HG03378 (cell line): ENCODE results near the gene BCO2.
"Not testable (repeated sequence)": the region's sequence is repeated elsewhere in the genome, so short reads cannot be mapped to it uniquely, and the experiment has no call there.

Experiments
- ATAC-seq: cut with Tn5 transposase; IDR thresholded peaks from one replicate; pipeline ENCODE4 v1.9.1; 2021; ENCODE audit warnings: mild to moderate bottlenecking, moderate library complexity; ENCODE audit not compliant: unreplicated experiment

BCO2 gene

GRCh38 chr11:112174789-112175598 lies at the start of gene BCO2:
Gene BCO2, plus strand, starts transcription at chr11:112175512. Its CDS starts 90 bp downstream, at chr11:112175602.
- ATAC-seq: peak; percentile 51

GRCh38 chr11:112127056-112127455 lies 48.3 kb upstream of the BCO2 start:
- ATAC-seq: no peak

GRCh38 chr11:112128483-112129121 lies 46.7 kb upstream of the BCO2 start:
- ATAC-seq: no peak

GRCh38 chr11:112129656-112130055 lies 45.7 kb upstream of the BCO2 start:
- ATAC-seq: no peak

- ATAC-seq: no peak
Measured at GRCh38 chr11:112132737-112133136, 42.6 kb upstream of the BCO2 start.

GRCh38 chr11:112134473-112134872 lies 40.8 kb upstream of the BCO2 start:
- ATAC-seq: no peak

GRCh38 chr11:112143597-112143996 lies 31.7 kb upstream of the BCO2 start:
- ATAC-seq: no peak

GRCh38 chr11:112150517-112150916 lies 24.8 kb upstream of the BCO2 start:
- no peak for ATAC-seq

GRCh38 chr11:112156153-112156955 lies 19.0 kb upstream of the BCO2 start:
- no peak for ATAC-seq

- ATAC-seq: no peak
Measured at GRCh38 chr11:112156956-112157766, 18.2 kb upstream of the BCO2 start.

GRCh38 chr11:112159098-112160065 lies 15.9 kb upstream of the BCO2 start:
- no peak for ATAC-seq

- no peak for ATAC-seq
Measured at GRCh38 chr11:112160091-112160848, 15.0 kb upstream of the BCO2 start.

GRCh38 chr11:112161012-112161411 lies 14.3 kb upstream of the BCO2 start:
- no peak for ATAC-seq

GRCh38 chr11:112162200-112162599 lies 13.1 kb upstream of the BCO2 start:
- not testable (repeated sequence) for ATAC-seq

GRCh38 chr11:112162761-112163546 lies 12.4 kb upstream of the BCO2 start:
- no peak for ATAC-seq

GRCh38 chr11:112163875-112164685 lies 11.2 kb upstream of the BCO2 start, which contains the start of gene IL18:
Gene IL18, minus strand, starts transcription at chr11:112164094. Its CDS starts 9,041 bp downstream, at chr11:112155053.
- ATAC-seq: no peak

- ATAC-seq: no peak
Measured at GRCh38 chr11:112165049-112165448, 10.3 kb upstream of the BCO2 start.
